H9 (cell line): ENCODE results near the gene KSR1. TPM values are rescaled to one million over a fixed set of nuclear protein-coding genes. Genes with fewer than 3 reads are reported as not detected.

Source experiments
- DNase-seq: peaks from one replicate; pipeline ENCODE4 v3.0.0-alpha.2; 2017
- H2AFZ ChIP-seq: one replicate; pipeline ENCODE4 v1.6.1; 2013; ENCODE audit warnings: mild to moderate bottlenecking, low read length, control low read depth, moderate library complexity
- H2AK5ac ChIP-seq: 2 replicates; pipeline ENCODE4 v1.6.1; 2013; ENCODE audit warnings: low read length, control low read depth, mixed read lengths; ENCODE audit not compliant: insufficient read length
- H2BK120ac ChIP-seq: one replicate; pipeline ENCODE4 v1.6.1; 2013; ENCODE audit warnings: low read depth, mild to moderate bottlenecking, low read length, control low read depth, inconsistent platforms; ENCODE audit not compliant: poor library complexity, severe bottlenecking
- H2BK12ac ChIP-seq: 2 replicates; pipeline ENCODE4 v1.6.1; 2013; ENCODE audit warnings: low read length, control low read depth, mixed read lengths, low read depth; ENCODE audit not compliant: insufficient read length
- H2BK15ac ChIP-seq: 2 replicates; pipeline ENCODE4 v1.6.1; 2013; ENCODE audit warnings: low read depth, low read length, control low read depth
- H2BK20ac ChIP-seq: one replicate; pipeline ENCODE4 v1.6.1; 2013; ENCODE audit warnings: low read depth, mild to moderate bottlenecking, low read length, control low read depth, inconsistent platforms; ENCODE audit not compliant: poor library complexity, severe bottlenecking
- H2BK5ac ChIP-seq: 2 replicates; pipeline ENCODE4 v1.6.1; 2013; ENCODE audit warnings: low read length, control low read depth, mixed read lengths; ENCODE audit not compliant: insufficient read length
- H3K14ac ChIP-seq: 2 replicates; pipeline ENCODE4 v1.6.1; 2013; ENCODE audit warnings: low read length, control low read depth; ENCODE audit not compliant: insufficient read depth
- H3K18ac ChIP-seq: 2 replicates; pipeline ENCODE4 v1.6.1; 2013; ENCODE audit warnings: low read depth, mild to moderate bottlenecking, mixed read lengths, low read length, control low read depth; ENCODE audit not compliant: insufficient read length
- H3K23ac ChIP-seq: 2 replicates; pipeline ENCODE4 v1.6.1; 2013; ENCODE audit warnings: low read length, control low read depth, mixed read lengths, low read depth; ENCODE audit not compliant: insufficient read length
- H3K23me2 ChIP-seq: 2 replicates; pipeline ENCODE4 v1.6.1; 2013; ENCODE audit warnings: low read depth, mild to moderate bottlenecking, mixed read lengths, low read length, control low read depth; ENCODE audit not compliant: insufficient read length, poor library complexity, severe bottlenecking
- H3K27ac ChIP-seq: 2 replicates; pipeline ENCODE4 v1.5.1; 2013; ENCODE audit warnings: low read length, control low read depth, mixed read lengths, low read depth; ENCODE audit not compliant: insufficient read length
- H3K27me3 ChIP-seq: 2 replicates; pipeline ENCODE4 v1.6.1; 2013; ENCODE audit warnings: low read length, control low read depth, inconsistent platforms; ENCODE audit not compliant: insufficient read depth
- H3K4ac ChIP-seq: 2 replicates; pipeline ENCODE4 v1.6.1; 2013; ENCODE audit warnings: low read depth, mild to moderate bottlenecking, control low read depth, inconsistent platforms, low read length, moderate library complexity
- H3K4me1 ChIP-seq: 2 replicates; pipeline ENCODE4 v1.6.1; 2013; ENCODE audit warnings: low read length, control low read depth, inconsistent platforms; ENCODE audit not compliant: insufficient read depth
- H3K4me2 ChIP-seq: 2 replicates; pipeline ENCODE4 v1.6.1; 2013; ENCODE audit warnings: low read length, control low read depth, mixed read lengths; ENCODE audit not compliant: insufficient read length, insufficient read depth
- H3K56ac ChIP-seq: 2 replicates; pipeline ENCODE4 v1.6.1; 2013; ENCODE audit warnings: low read depth, mild to moderate bottlenecking, mixed read lengths, low read length, control low read depth; ENCODE audit not compliant: insufficient read length
- H3K79me1 ChIP-seq: 2 replicates; pipeline ENCODE4 v1.6.1; 2013; ENCODE audit warnings: low read depth, mild to moderate bottlenecking, moderate library complexity, low read length, control low read depth, inconsistent platforms; ENCODE audit not compliant: insufficient read depth, poor library complexity, severe bottlenecking
- H3K79me2 ChIP-seq: 2 replicates; pipeline ENCODE4 v1.6.1; 2013; ENCODE audit warnings: low read length, control low read depth, inconsistent platforms; ENCODE audit not compliant: insufficient read depth
- H3K9ac ChIP-seq: 2 replicates; pipeline ENCODE4 v1.6.1; 2013; ENCODE audit warnings: low read length, control low read depth, mixed read lengths; ENCODE audit not compliant: insufficient read length; ENCODE audit errors: extremely low read depth
- H3K9me3 ChIP-seq: one replicate; pipeline ENCODE4 v1.6.1; 2013; ENCODE audit warnings: low read depth, low read length, inconsistent platforms; ENCODE audit not compliant: control insufficient read depth
- H3T11ph ChIP-seq: one replicate; pipeline ENCODE4 v1.6.1; 2013; ENCODE audit warnings: mild to moderate bottlenecking, low read length, control low read depth, inconsistent platforms
- H4K20me1 ChIP-seq: one replicate; pipeline ENCODE4 v1.6.1; 2013; ENCODE audit not compliant: control insufficient read depth, insufficient read length, insufficient read depth
- H4K5ac ChIP-seq: 2 replicates; pipeline ENCODE4 v1.6.1; 2013; ENCODE audit warnings: low read depth, mild to moderate bottlenecking, mixed read lengths, low read length, control low read depth; ENCODE audit not compliant: insufficient read length
- H4K8ac ChIP-seq: replicated peaks from 2 replicates; pipeline ENCODE4 v1.6.1; 2013; ENCODE audit warnings: low read length, control low read depth, mixed read lengths, low read depth; ENCODE audit not compliant: insufficient read length
- H4K91ac ChIP-seq: 2 replicates; pipeline ENCODE4 v1.6.1; 2013; ENCODE audit warnings: low read depth, mild to moderate bottlenecking, moderate library complexity, mixed read lengths, low read length, control low read depth; ENCODE audit not compliant: insufficient read length
- H3K27ac Mint-ChIP-seq, 3 experiments: 2 replicates in 2 of 3; 3 replicates in 1 of 3; pipeline ENCODE4 v1.8.0; 2020 to 2021; ENCODE audit warnings: mixed read lengths in 3 of 3, mild to moderate bottlenecking in 1 of 3, moderate library complexity in 1 of 3
- H3K27me3 Mint-ChIP-seq: 2 replicates; pipeline ENCODE4 v1.8.0; 2021; ENCODE audit warnings: low read depth, mild to moderate bottlenecking, moderate library complexity, mixed read lengths
- H3K36me3 Mint-ChIP-seq, 3 experiments: 2 replicates in 2 of 3; 3 replicates in 1 of 3; pipeline ENCODE4 v1.8.0; 2020 to 2021; ENCODE audit warnings: low read depth in 3 of 3, mixed read lengths in 3 of 3; ENCODE audit not compliant: insufficient read depth in 1 of 3
- H3K4me1 Mint-ChIP-seq, 2 experiments: 2 replicates each; pipeline ENCODE4 v1.8.0; 2020; ENCODE audit warnings: mixed read lengths in 2 of 2
- H3K4me3 Mint-ChIP-seq, 2 experiments: 2 replicates in 1 of 2; 3 replicates in 1 of 2; pipeline ENCODE4 v1.8.0; 2020 to 2021; ENCODE audit warnings: mild to moderate bottlenecking in 2 of 2, mixed read lengths in 2 of 2, moderate library complexity in 1 of 2
- H3K9me3 Mint-ChIP-seq, 2 experiments: 2 replicates in 1 of 2; 3 replicates in 1 of 2; pipeline ENCODE4 v1.8.0; 2020; ENCODE audit warnings: mild to moderate bottlenecking in 2 of 2, mixed read lengths in 2 of 2, moderate library complexity in 1 of 2
- CTCF ChIP-seq: fragments of 200-600 bp; sonication (generic); conservative IDR thresholded peaks from 3 replicates; pipeline ENCODE4 v1.8.0; 2021; ENCODE audit warnings: antibody characterized with exemption, mild to moderate bottlenecking
- WGBS: extraction: QIAGEN DNeasy Blood & Tissue Kit; methylation state at CpG from one replicate; pipeline ENCODE4 v1.1.7; 2013; ENCODE audit warnings: missing lambda C conversion rate, low lambda C conversion rate, mixed read lengths; ENCODE audit not compliant: insufficient read length; ENCODE audit errors: extremely low coverage; 5-methylcytosine and 5-hydroxymethylcytosine counted together
- total RNA-seq: library from RNA; stranded (reverse); gene quantifications from 2 replicates; pipeline ENCODE4 v1.2.1, GENCODE V29; 2021

Gene KSR1
- total RNA-seq, 1 experiment from 2014 or later = 44.9 TPM

GRCh38 chr17:27550974-27551505, 94.8 kb downstream of the KSR1 start:
- Histone ChIP-seq H3K4me2 (no peak overlapping the region), H4K8ac (no peak overlapping the region), H2BK12ac (no peak overlapping the region), H3K14ac (no peak overlapping the region), H3K27ac (no peak overlapping the region), H4K91ac (no peak overlapping the region), H2AK5ac (no peak overlapping the region), H3K4ac (no peak overlapping the region), H3K23me2 (no peaks in the 10 kb centered on the region), H3K27me3 (no peaks in the 10 kb centered on the region), H4K5ac (no peak overlapping the region), H2BK5ac (no peak overlapping the region), H3T11ph (no peak overlapping the region), H2BK120ac (no peak overlapping the region), H3K18ac (no peak overlapping the region), H3K9ac (no peak overlapping the region), H3K23ac (no peak overlapping the region), H3K79me1 (no peaks in the 10 kb centered on the region), H2AFZ (no peak overlapping the region), H4K20me1 (no peaks in the 10 kb centered on the region), H3K79me2 (peaks cover 4% of the 10 kb centered on the region; the same call in 1 of the 2 replicates), H3K56ac (no peak overlapping the region), H3K4me1 (no peaks in the 10 kb centered on the region), H2BK20ac (no peak overlapping the region), H3K9me3 (no peaks in the 10 kb centered on the region), H2BK15ac (no peak overlapping the region)
- Mint-ChIP-seq H3K4me3 (no peak overlapping the region), H3K36me3 (peaks cover 15 to 25% (median 19%) of the 10 kb centered on the region in 3 experiments), H3K4me1 (peaks cover 24 to 31% of the 10 kb centered on the region in 2 experiments), H3K27ac (0 out of 7 replicates have a peak overlapping the region, but pooled peaks of 1 of the 3 experiments have one; percentile 69), H3K27me3 (no peaks in the 10 kb centered on the region), H3K9me3 (peaks cover 0 to 4% of the 10 kb centered on the region in 2 experiments; a peak in 3 of 5 replicates)
- WGBS = no CpG with 5 or more reads among the region's 3 CpGs
- TF ChIP-seq CTCF = no peak
- DNase-seq = no peak
